Astrocyte (in vitro differentiated cells and primary cell): ENCODE results near the gene SEMA3F.
A peak's percentile ranks its signal among the peaks of the same experiment; 100 is the strongest.

ENCODE experiments used
- CTCF ChIP-seq: IDR thresholded peaks from 2 replicates; pipeline ENCODE4 v1.5.1; 2011; ENCODE audit warnings: low read depth, mild to moderate bottlenecking, inconsistent platforms, low read length, moderate library complexity; ENCODE audit not compliant: insufficient read depth
- EZH2 ChIP-seq: IDR thresholded peaks from 2 replicates; pipeline ENCODE4 v1.6.1; 2012; ENCODE audit warnings: mild to moderate bottlenecking, low read length, inconsistent platforms; ENCODE audit not compliant: insufficient read depth

DNA sequence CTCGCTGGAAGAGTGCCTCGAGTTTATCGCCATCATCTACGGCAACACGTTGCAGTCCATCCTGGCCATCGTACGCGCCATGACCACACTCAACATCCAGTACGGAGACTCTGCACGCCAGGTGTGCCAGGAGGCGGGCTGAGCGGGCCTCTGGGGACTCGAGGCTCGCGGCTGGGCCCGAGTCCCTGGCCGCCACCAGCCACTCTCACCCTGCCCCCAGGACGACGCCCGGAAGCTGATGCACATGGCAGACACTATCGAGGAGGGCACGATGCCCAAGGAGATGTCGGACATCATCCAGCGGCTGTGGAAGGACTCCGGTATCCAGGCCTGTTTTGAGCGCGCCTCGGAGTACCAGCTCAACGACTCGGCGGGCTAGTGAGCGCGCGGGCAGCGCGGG, 38.2 kb downstream of the SEMA3F start:
- TF ChIP-seq CTCF (no peak), EZH2 (peak; percentile 53)
